Measurements from ENCODE around the gene TBL3.

The TBL3 gene

GRCh38 chr16:2023092-2024031 lies 51.5 kb downstream of the TBL3 start:
- DNase-seq: peak; percentile 45

- DNase-seq: no peak
Measured at GRCh38 chr16:2024032-2024420, 52.2 kb downstream of the TBL3 start.

- no peak for DNase-seq
Measured at GRCh38 chr16:2025251-2025650, 53.4 kb downstream of the TBL3 start.

GRCh38 chr16:2025878-2026460 lies 54.1 kb downstream of the TBL3 start:
- no peak for DNase-seq

DNA sequence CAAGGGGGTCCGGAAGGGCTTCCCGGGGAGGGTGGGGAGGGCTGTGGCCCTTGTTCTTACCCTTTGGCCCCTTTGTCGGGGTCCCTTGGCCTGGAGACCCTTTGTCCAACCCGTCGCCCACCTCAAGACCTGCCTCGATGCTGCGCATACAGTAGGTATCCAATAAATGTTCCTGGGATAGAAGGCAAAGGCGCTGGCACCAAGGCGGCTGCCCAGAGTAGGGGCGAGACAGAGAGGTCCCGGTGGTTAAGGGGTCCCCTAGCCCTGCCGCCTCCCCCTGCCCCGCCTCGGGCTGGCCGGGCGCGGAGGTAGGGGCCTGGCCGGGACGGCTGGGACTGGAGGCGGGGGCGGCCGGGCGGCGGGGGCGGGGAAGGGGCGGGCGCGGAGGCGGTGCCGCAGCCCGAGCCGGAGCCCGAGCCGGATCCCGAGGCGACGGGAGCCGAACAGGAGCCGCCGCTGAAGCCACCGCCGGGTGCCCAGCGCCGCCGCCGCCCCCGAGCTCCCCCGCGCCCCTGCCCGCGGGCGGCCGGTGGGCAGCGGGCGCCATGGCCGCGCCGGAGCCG lies 54.7 kb downstream of the TBL3 start, which contains the start of gene NHERF2:
Gene NHERF2 (plus strand): TSS at position 442 of the 563 bp plus-strand sequence. CDS start 104 bp downstream, at position 546.
- DNase-seq: no peak

GRCh38 chr16:2027024-2028010 lies 55.5 kb downstream of the TBL3 start:
- DNase-seq: no peak

- DNase-seq: no peak
Measured at GRCh38 chr16:2028146-2028545, 56.3 kb downstream of the TBL3 start.

DNA sequence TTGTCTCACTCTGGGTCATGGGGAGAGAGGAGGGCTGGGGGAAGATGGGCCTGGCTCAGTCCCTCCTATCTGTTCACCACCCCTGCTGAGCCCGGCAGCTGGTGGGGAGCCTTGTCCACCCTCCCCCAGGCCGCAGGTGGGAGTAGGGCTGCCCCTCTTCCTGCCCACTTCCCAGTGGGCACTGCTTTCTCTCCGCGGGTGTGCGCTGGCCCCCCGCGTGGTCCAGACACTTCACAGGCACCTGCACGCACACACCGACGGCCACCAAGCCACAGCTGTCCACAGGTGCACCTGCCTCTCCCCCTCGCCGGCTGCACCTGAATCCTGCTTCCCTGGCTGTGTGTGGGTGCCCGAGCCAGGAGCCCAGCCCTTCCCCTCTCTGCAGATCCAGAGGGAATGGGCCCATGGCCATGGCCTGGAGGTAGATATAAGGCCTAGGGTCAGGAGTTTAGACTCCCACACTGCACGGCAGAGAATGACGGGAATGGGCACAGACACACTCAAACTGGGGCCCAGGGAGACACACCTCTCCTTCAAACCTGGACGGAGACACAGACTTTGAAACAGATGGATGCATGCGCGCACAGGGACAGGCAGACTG lies 56.9 kb downstream of the TBL3 start:
- DNase-seq: no peak

GRCh38 chr16:2029350-2029749 lies 57.5 kb downstream of the TBL3 start:
- DNase-seq: no peak

GRCh38 chr16:2030036-2030435 lies 58.2 kb downstream of the TBL3 start:
- DNase-seq: no peak

- DNase-seq: no peak
Measured at GRCh38 chr16:2031081-2031577, 59.3 kb downstream of the TBL3 start.
